SIG-M5 treated with dmso at 0.1 percent for 504 hours (cell line): ENCODE measurements around the gene ADAMTS7.
"Not testable (repeated sequence)": the region's sequence is repeated elsewhere in the genome, so short reads cannot be mapped to it uniquely, and the experiment has no call there.

ENCODE experiments used
- DNase-seq: peaks from one replicate; lab custom pipeline; 2025; ENCODE audit not compliant: unreplicated experiment; lab: John Stamatoyannopoulos, UW

ADAMTS7 gene

DNA sequence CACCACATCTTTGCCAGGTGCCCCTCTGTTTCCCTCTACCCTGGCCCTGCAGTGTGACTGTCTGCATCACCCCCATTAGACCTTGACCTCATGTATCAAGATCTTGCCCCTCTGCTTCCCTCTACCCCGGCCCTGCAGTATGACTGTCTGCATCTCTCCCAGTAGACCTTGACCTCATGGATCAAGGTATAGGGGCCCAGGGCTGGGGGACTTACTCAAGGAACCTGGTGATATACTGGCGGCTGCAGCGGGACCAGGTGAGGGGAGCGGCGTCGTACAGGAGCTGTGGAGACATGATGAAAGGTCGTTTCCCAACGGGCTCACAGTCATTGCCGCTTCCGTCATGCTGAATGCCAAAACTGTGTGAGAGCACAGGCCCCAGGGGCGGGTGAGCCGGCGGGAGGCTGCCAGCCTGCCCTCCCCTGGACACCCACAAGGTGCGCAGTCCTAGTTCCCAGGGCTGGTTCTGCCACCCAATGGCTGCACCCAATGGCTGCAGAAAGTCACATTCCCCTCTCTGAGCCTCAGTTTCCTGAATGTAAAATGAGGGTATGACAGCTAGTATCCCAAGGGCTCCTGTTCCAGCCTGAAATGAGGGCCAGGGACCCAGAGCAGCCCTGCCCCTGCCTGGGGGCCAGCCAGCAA is 23.1 kb downstream of the ADAMTS7 start:
- DNase-seq = no peak

DNA sequence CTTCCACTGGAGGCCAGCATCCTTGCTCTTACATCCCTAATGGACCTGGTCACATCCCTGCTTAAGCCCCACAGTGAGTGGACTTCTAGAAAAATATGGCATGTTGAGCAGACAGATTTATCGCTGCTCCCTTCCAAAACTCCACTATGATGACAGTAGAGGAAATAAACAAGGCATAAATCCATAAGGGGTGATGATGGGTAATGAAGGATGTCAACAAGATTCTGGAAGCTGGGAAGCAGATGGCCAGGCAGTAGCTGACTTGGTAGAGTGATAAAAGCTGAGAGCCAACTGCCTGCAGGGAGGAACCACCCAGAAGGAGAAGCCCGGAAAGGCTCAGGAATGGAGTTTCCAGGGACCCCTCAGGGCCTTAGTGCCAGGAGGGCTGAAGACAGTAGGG is 28.9 kb downstream of the ADAMTS7 start:
- not testable (repeated sequence) for DNase-seq

DNA sequence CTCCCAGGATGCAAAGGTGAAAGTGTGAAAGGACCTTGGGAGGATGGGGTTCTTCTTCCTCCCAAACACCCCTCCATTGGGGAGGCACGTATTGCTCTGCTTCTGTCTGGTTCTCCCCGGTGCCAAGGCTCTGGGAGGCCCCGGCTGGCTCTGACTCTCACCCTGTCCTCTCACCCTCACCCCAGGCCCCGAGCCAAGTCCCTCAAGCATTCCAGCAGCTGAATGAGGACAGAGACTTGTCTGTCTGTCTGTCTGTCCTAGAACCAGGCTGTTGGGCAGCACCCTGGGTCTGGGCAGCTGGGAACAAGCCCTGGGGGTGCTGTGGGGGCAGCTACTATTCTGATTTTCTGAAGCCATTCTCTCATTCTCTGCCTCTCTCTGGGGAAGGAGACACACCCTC is 29.9 kb downstream of the ADAMTS7 start:
- DNase-seq = not testable (repeated sequence)

- DNase-seq = not testable (repeated sequence)
These were observed 31.3 kb downstream of the ADAMTS7 start for GRCh38 chr15:78779975-78780374.

- DNase-seq = not testable (repeated sequence)
These were observed 32.0 kb downstream of the ADAMTS7 start for GRCh38 chr15:78779176-78779785.

DNA sequence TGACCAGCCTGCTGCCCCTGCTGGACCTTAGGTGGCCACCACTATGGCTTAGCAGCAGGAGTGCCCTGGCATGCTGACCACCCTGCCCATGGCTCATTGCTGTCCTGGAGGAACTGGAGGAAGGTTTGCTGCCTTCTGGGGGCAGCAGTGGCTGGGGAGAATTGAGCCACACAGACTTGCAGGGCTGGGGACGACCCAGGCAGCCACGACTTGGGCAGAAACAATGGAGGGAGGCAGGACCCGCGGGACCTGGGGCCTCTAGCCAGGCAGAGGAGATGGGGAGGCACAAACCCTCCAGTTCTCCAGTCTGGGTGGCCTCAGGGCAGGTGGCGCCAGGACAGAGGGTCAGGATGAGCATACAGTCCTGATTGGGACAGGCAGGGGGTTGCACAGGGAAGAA is 32.8 kb downstream of the ADAMTS7 start:
- no peak for DNase-seq

GRCh38 chr15:78777953-78778345 is 33.3 kb downstream of the ADAMTS7 start:
- DNase-seq = not testable (repeated sequence)

DNA sequence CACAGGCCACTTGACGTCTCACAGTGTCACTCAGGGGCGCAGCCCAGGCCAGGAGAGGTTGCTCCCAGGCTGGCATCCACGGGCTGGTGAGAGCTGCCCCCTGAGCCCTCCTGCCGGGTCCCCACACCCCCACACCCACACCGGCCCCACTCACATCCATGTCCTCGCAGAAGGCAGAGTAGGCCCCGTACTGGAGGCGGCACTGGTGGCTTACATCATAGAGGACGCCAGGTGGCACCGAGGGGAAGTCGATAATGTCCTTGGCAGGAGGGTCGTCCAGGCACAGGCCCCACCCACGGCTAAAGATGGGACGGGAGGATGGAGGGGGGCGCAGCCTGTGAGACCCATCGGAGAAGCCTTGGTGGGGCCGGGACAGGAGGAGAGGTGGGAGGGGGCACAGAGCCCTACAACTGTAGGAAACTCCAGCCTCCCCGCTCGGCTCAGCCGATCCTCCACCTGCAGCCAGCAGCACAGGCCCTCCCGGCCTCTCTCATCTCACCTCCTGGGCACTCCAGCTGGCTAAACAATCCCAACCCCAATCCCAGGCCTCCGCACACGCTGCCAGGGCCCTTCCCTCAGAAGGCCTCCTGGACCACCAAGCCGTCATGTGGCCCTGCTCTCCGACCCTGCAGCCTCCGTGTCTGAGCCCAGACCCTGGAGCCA is 33.8 kb downstream of the ADAMTS7 start:
- DNase-seq = not testable (repeated sequence)

DNA sequence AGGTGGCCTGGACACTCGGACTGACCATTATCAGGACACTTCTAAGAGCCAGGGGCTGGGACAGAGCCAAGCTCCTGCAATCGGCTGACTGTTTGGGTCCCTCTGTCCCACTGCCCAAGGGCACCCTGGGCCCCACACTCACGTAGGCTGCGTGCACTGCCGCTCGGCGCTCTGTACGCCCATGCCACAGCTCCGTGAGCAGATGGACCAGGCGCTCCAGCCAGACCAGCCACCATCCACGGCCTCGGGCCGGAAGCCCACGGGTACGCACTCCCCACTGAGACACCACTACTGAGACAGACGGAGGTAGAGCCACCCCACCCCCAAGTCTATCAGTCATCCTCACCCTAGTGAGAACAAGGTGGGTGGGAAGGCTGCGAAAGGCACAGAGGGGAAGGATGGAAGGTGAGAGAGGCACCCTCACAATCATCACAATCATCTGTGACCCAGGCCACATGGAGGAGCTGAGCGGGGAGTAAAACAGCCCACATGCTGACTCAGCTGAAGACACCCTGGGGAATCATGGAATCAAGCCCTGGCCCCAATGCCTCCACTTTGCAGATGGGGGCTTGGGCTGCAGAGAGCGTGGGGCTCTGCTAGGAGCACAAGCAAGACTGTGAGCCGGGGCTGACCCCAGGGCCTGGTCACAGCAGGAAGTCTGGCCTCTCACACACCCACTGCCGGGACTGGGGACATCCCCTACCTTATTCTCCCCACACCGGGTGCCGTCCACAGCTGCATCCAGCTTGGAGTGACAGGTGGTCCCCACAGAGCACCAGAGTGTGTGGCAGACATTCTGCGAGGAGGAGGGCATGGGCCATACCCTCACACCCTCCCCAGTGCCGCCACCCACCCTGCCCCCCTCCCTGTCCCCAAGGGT is 35.0 kb downstream of the ADAMTS7 start:
- not testable (repeated sequence) for DNase-seq

DNA sequence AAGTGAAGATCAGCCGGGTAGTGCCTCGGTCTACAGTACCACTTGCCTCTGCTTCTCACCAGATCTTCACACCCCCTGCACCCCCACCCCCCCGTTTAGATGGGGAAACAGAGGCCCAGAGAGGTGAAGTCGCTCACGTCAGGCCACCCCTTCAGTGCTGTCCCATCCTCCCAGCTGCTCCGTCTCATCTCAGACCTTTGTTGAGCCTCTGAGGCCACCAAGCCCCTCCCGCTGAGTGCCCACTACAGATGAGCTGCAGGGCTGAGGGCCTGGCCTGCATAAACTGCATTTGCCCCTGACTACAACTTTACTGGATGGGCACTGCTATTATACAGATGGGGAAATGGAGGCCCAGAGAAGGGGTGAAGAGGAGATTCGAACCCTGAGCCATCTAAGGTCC is 35.8 kb downstream of the ADAMTS7 start:
- no peak for DNase-seq

GRCh38 chr15:78774451-78774990 is 36.7 kb downstream of the ADAMTS7 start:
- not testable (repeated sequence) for DNase-seq

GRCh38 chr15:78773765-78774450 is 37.4 kb downstream of the ADAMTS7 start:
- not testable (repeated sequence) for DNase-seq

- DNase-seq = no peak
These were observed 38.5 kb downstream of the ADAMTS7 start for GRCh38 chr15:78772738-78773137.

GRCh38 chr15:78771436-78772000 is 39.7 kb downstream of the ADAMTS7 start:
- not testable (repeated sequence) for DNase-seq

DNA sequence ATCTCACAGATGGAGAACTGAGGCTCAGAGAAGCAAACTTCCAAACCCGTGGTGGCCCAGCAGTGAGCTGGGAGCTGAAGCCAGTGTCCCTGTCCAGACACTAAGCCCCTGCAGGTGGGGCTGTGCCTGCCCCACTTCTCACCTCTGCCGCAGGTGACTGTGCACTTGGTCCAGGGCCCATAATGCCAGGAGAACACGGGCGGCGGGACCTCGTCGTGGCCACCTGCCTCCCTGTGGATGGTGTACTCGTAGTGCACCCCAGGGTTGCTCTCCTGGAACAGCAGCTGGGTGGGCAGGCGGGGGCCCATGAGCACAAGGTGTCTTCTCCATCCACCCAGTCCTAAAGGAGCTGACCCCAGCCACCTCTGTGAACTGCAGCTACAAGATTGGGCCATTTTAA is 40.2 kb downstream of the ADAMTS7 start:
- DNase-seq = not testable (repeated sequence)

GRCh38 chr15:78769473-78770225 is 41.6 kb downstream of the ADAMTS7 start:
- DNase-seq = not testable (repeated sequence)

- no peak for DNase-seq
These were observed 42.5 kb downstream of the ADAMTS7 start for GRCh38 chr15:78768531-78769408.

- DNase-seq = no peak
These were observed 43.2 kb downstream of the ADAMTS7 start for GRCh38 chr15:78768096-78768495.
